Measurements from ENCODE around the gene DES. TPM values are rescaled to one million over a fixed set of nuclear protein-coding genes. Genes with fewer than 3 reads are reported as not detected.
"Not testable (repeated sequence)": the region's sequence is repeated elsewhere in the genome, so short reads cannot be mapped to it uniquely, and the experiment has no call there.

Gene DES
- total RNA-seq, 1 donor from 2014 or later, result not detected

GRCh38 chr2:219388907-219389156 is 29.3 kb upstream of the DES start:
- Mint-ChIP-seq H3K27me3 (ENCODE audit: insufficient read depth, low read depth) (peaks cover 10% of the 10 kb centered on the region), H3K9me3 (peaks cover 3% of the 10 kb centered on the region), H3K27ac (peak overlapping the region; percentile 9), H3K4me1 (peaks cover 8% of the 10 kb centered on the region), H3K36me3 (peaks cover 3% of the 10 kb centered on the region), H3K4me3 (peak overlapping the region; percentile 80)
- TF ChIP-seq EZH2phosphoT487 (IDR thresholded peaks at IDR 0.05) (no peak), EZH2 (IDR thresholded peaks at IDR 0.05) (peak; percentile 27)
- Histone ChIP-seq H3K4me2 (peak overlapping the region; percentile 73), H3K4me3 (peak overlapping the region; percentile 74), H3K27ac (no peak overlapping the region), H3K36me3 (no peaks in the 10 kb centered on the region), H3K9ac (no peak overlapping the region), H3K79me2 (ENCODE audit: low read depth) (no peaks in the 10 kb centered on the region), H2AFZ (replicated peaks) (peak overlapping the region; percentile 89), H3K4me1 (peaks cover 6% of the 10 kb centered on the region), H4K20me1 (ENCODE audit: low read depth) (peaks cover 6% of the 10 kb centered on the region), H3K9me3 (ENCODE audit: low read depth) (no peaks in the 10 kb centered on the region), H3K27me3 (peaks cover 8% of the 10 kb centered on the region), H3F3A (ENCODE audit: low read depth) (peaks cover 12% of the 10 kb centered on the region)
- DNase-seq (ENCODE audit: low spot score), result no peak

GRCh38 chr2:219392754-219393153 is 25.4 kb upstream of the DES start:
- Histone ChIP-seq H2AFZ (replicated peaks) (no peak overlapping the region), H3F3A (ENCODE audit: low read depth) (peaks cover 12% of the 10 kb centered on the region), H3K79me2 (ENCODE audit: low read depth) (no peaks in the 10 kb centered on the region), H3K4me3 (no peak overlapping the region), H3K27me3 (no peaks in the 10 kb centered on the region), H3K4me2 (no peak overlapping the region), H3K9me3 (ENCODE audit: low read depth) (no peaks in the 10 kb centered on the region), H3K4me1 (no peaks in the 10 kb centered on the region), H4K20me1 (ENCODE audit: low read depth) (no peaks in the 10 kb centered on the region), H3K36me3 (no peaks in the 10 kb centered on the region), H3K27ac (no peak overlapping the region), H3K9ac (no peak overlapping the region)
- no peaks in the 10 kb centered on the region for H3K36me3 Mint-ChIP-seq
- TF ChIP-seq EZH2phosphoT487 (IDR thresholded peaks at IDR 0.05) (no peak), EZH2 (IDR thresholded peaks at IDR 0.05) (no peak)
- TF ChIP-seq, protein P1, sequence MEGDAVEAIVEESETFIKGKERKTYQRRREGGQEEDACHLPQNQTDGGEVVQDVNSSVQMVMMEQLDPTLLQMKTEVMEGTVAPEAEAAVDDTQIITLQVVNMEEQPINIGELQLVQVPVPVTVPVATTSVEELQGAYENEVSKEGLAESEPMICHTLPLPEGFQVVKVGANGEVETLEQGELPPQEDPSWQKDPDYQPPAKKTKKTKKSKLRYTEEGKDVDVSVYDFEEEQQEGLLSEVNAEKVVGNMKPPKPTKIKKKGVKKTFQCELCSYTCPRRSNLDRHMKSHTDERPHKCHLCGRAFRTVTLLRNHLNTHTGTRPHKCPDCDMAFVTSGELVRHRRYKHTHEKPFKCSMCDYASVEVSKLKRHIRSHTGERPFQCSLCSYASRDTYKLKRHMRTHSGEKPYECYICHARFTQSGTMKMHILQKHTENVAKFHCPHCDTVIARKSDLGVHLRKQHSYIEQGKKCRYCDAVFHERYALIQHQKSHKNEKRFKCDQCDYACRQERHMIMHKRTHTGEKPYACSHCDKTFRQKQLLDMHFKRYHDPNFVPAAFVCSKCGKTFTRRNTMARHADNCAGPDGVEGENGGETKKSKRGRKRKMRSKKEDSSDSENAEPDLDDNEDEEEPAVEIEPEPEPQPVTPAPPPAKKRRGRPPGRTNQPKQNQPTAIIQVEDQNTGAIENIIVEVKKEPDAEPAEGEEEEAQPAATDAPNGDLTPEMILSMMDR (IDR thresholded peaks at IDR 0.05), result no peak
- peak overlapping the region; percentile 17 for H3K4me3 Mint-ChIP-seq
- DNase-seq (ENCODE audit: low spot score), result no peak
- H3K27me3 Mint-ChIP-seq (ENCODE audit: insufficient read depth, low read depth), result peaks cover 13% of the 10 kb centered on the region
- H3K27ac Mint-ChIP-seq, result peak overlapping the region; percentile 10
- peaks cover 5% of the 10 kb centered on the region for H3K4me1 Mint-ChIP-seq
- H3K9me3 Mint-ChIP-seq, result peaks cover 3% of the 10 kb centered on the region

GRCh38 chr2:219395056-219395455 is 23.1 kb upstream of the DES start:
- not testable (repeated sequence) for H3K4me3 Mint-ChIP-seq; H3K27me3 ChIP-seq; H3K9me3 ChIP-seq (ENCODE audit: low read depth); H3K4me3 ChIP-seq; H3K4me1 ChIP-seq; H3K9me3 Mint-ChIP-seq; H3K9ac ChIP-seq; H3K36me3 Mint-ChIP-seq; H3K4me1 Mint-ChIP-seq; H4K20me1 ChIP-seq (ENCODE audit: low read depth); DNase-seq (ENCODE audit: low spot score); H3K27ac ChIP-seq; H2AFZ ChIP-seq (replicated peaks); H3F3A ChIP-seq (ENCODE audit: low read depth); H3K79me2 ChIP-seq (ENCODE audit: low read depth); H3K36me3 ChIP-seq; H3K4me2 ChIP-seq
- H3K27ac Mint-ChIP-seq, result peak overlapping the region; percentile 58
- peaks cover 13% of the 10 kb centered on the region for H3K27me3 Mint-ChIP-seq (ENCODE audit: insufficient read depth, low read depth)

DNA sequence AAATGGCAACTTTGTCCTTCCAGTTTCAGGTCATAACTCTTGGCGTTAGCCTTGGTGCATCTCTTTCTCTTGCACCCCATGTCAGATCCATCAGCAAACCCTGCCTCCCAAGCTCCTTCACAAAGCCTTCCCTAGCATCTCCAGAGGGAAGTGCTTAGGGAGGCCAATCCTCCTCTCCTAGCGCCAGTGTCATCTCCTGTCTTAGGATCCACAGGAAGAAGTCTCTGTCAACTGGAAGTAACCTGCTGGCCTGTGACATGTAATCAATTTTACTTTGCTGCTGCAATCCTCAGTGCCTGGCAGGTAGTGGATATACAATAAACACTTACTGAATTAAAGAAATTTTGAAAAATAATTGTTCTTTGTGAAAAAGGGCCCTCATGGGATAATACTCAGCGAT is 22.6 kb upstream of the DES start:
- peaks cover 3% of the 10 kb centered on the region for H3K9me3 Mint-ChIP-seq
- no peaks in the 10 kb centered on the region for H3K36me3 ChIP-seq
- H3K79me2 ChIP-seq (ENCODE audit: low read depth), result no peaks in the 10 kb centered on the region
- DNase-seq (ENCODE audit: low spot score), result no peak
- H3F3A ChIP-seq (ENCODE audit: low read depth), result no peaks in the 10 kb centered on the region
- H3K4me3 ChIP-seq, result no peak overlapping the region
- no peaks in the 10 kb centered on the region for H3K4me1 ChIP-seq
- TF ChIP-seq, protein P1 (IDR thresholded peaks at IDR 0.05), result no peak
- TF ChIP-seq EZH2phosphoT487 (IDR thresholded peaks at IDR 0.05), result no peak
- no peak for TF ChIP-seq EZH2 (IDR thresholded peaks at IDR 0.05)
- no peak overlapping the region for H3K9ac ChIP-seq
- H3K4me1 Mint-ChIP-seq, result peaks cover 5% of the 10 kb centered on the region
- no peaks in the 10 kb centered on the region for H3K27me3 ChIP-seq
- no peaks in the 10 kb centered on the region for H3K9me3 ChIP-seq (ENCODE audit: low read depth)
- no peak overlapping the region for H3K27ac ChIP-seq
- no peak overlapping the region for H2AFZ ChIP-seq (replicated peaks)
- H4K20me1 ChIP-seq (ENCODE audit: low read depth), result no peaks in the 10 kb centered on the region
- peaks cover 13% of the 10 kb centered on the region for H3K27me3 Mint-ChIP-seq (ENCODE audit: insufficient read depth, low read depth)
- no peaks in the 10 kb centered on the region for H3K36me3 Mint-ChIP-seq
- no peak overlapping the region for H3K4me3 Mint-ChIP-seq
- no peak overlapping the region for H3K4me2 ChIP-seq
- peak overlapping the region; percentile 58 for H3K27ac Mint-ChIP-seq
